Psoas muscle (tissue), 8 donors: ENCODE results near the gene PITPNM3. TPM values are rescaled to one million over a fixed set of nuclear protein-coding genes. Genes with fewer than 3 reads are reported as not detected.

Source experiments
- ATAC-seq, 4 donors: fragments of 200-7000 bp; cut with Tn5 transposase; one replicate each; pipeline ENCODE4 v1.9.1; 2020; ENCODE audit warnings: moderate library complexity in 3 of 4, mild to moderate bottlenecking in 2 of 4
- DNase-seq, 2 donors: peaks; one replicate each; pipeline ENCODE4 v3.0.0-alpha.2; 2020
- H3K27ac ChIP-seq: fragments of 200-600 bp; one replicate; pipeline ENCODE4 v1.8.0; 2022
- H3K27me3 ChIP-seq, 3 donors: fragments of 200-600 bp in 1 of 3; one replicate each; pipeline versions ENCODE4 v1.6.1 to v1.8.0; 2013 to 2022; ENCODE audit warnings: low read length in 2 of 3, mild to moderate bottlenecking in 2 of 3, moderate library complexity in 1 of 3; ENCODE audit not compliant: insufficient read depth in 3 of 3
- H3K36me3 ChIP-seq, 2 donors: fragments of 200-600 bp in 1 of 2; one replicate each; pipeline versions ENCODE4 v1.6.1 to v1.8.0; 2013 to 2022; ENCODE audit warnings: low read depth in 1 of 2, mild to moderate bottlenecking in 1 of 2, moderate library complexity in 1 of 2; ENCODE audit not compliant: insufficient read depth in 1 of 2
- H3K4me1 ChIP-seq: fragments of 200-600 bp; one replicate; pipeline ENCODE4 v1.8.0; 2022
- H3K4me3 ChIP-seq: fragments of 200-600 bp; one replicate; pipeline ENCODE4 v1.8.0; 2022; ENCODE audit warnings: mild to moderate bottlenecking
- H3K9me3 ChIP-seq: fragments of 200-600 bp; one replicate; pipeline ENCODE4 v1.8.0; 2022
- WGBS, 3 donors: extraction: QIAGEN DNeasy Blood & Tissue Kit; methylation state at CpG; one replicate each; pipeline versions ENCODE4 v1.1.6 to v1.1.7; 2013; 5-methylcytosine and 5-hydroxymethylcytosine counted together
- intact Hi-C, 2 donors: fragments of 100-400 bp; cut with DNase I; formaldehyde crosslinking; loops; one replicate each; pipeline versions ENCODE4 v1.11.0 to v1.14.2; 2022
- polyA plus RNA-seq, 3 donors: library from polyadenylated mRNA; stranded (reverse); fragments of 200-250 nt; gene quantifications; one replicate each; pipeline ENCODE4 v1.2.3, GENCODE V29; 2013
- total RNA-seq, 4 donors: library from RNA; stranded (reverse); fragmentation: NEBNext Ultra II Directional in 2 of 4; extraction: Animal tissue kit (Norgen Biotek cat#: 25700) in 2 of 4; gene quantifications; one replicate each; pipeline versions ENCODE4 v1.2.1 to v1.2.4, GENCODE V29; 2021 to 2023
- TF ChIP-seq, protein P1 (sequence below): fragments of 200-600 bp; IDR thresholded peaks from one replicate; pipeline ENCODE4 v1.8.0; 2022; ENCODE audit warnings: antibody characterized with exemption
- donor health status: healthy with polysubstance abuse.
- donor health status: DM: no; HTN: no; CAD: no; lungs with moderate emphysema.
- donor health status: Bipolar disorder and iron deficiency.
- donor health status: healthy.
- donor health status: DM: yes; HTN: yes; CAD: no.
- donor health status: DM: no; HTN: no; CAD: no.
- donor health status: DM: no; HTN: no; CAD: no.
- donor health status: DM: yes; HTN: yes; CAD: no.

Gene PITPNM3
- total and polyA plus RNA-seq, 7 donors = 0.08 to 0.65 (median 0.32) TPM

DNA sequence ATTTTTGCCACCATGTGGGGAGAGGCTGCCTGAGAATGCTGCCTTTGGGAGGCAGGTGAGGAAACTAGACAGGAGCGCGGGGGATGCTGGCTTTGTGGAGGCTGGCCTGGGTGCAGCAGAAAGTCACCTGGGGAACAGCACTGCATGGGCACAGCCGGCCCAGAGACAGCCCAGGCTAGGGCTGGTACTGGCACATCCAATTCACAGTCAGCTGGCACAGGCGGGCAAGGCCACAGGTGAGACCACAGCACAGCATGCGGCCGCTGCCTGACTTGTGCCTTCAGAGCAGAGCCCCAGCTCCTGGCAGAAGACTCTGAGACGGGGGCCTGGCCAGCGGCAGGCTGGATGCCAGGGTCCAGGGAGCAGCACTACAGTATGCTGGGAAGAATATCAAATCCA, 16.6 kb upstream of the PITPNM3 start:
- WGBS, 3 donors = 88 to 94% (median 90%) methylated on average over 6 to 8 of the region's 8 CpGs
- intact Hi-C loops = no loop called here
- no peak overlapping the region for H3K27ac ChIP-seq
- TF ChIP-seq, protein P1, sequence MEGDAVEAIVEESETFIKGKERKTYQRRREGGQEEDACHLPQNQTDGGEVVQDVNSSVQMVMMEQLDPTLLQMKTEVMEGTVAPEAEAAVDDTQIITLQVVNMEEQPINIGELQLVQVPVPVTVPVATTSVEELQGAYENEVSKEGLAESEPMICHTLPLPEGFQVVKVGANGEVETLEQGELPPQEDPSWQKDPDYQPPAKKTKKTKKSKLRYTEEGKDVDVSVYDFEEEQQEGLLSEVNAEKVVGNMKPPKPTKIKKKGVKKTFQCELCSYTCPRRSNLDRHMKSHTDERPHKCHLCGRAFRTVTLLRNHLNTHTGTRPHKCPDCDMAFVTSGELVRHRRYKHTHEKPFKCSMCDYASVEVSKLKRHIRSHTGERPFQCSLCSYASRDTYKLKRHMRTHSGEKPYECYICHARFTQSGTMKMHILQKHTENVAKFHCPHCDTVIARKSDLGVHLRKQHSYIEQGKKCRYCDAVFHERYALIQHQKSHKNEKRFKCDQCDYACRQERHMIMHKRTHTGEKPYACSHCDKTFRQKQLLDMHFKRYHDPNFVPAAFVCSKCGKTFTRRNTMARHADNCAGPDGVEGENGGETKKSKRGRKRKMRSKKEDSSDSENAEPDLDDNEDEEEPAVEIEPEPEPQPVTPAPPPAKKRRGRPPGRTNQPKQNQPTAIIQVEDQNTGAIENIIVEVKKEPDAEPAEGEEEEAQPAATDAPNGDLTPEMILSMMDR = no peak
- peaks cover 0 to 20% (median 10%) of the 10 kb centered on the region in 3 donors for H3K27me3 ChIP-seq
- H3K4me1 ChIP-seq = no peaks in the 10 kb centered on the region
- DNase-seq (no peak), ATAC-seq (no peak)
- H3K36me3 ChIP-seq = no peaks in the 10 kb centered on the region
- no peaks in the 10 kb centered on the region for H3K9me3 ChIP-seq
- no peak overlapping the region for H3K4me3 ChIP-seq

DNA sequence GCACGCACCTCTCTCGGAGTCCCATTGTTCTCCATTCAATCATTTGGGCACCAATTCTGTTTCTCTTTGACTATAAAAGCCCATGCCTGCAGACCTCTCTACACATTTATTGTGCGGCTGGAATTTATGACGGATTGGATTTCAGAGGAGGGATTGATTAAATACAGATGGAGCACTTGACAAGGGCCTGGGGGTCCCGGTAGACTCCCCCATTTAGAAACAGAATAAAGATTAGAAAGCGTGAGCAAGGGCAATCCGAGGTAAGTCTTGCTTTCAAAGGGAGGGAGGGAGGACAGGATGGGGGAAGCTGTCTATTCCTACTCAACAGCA, 15.1 kb upstream of the PITPNM3 start:
- peaks cover 0 to 30% (median 11%) of the 10 kb centered on the region in 3 donors for H3K27me3 ChIP-seq
- no peak for DNase-seq
- no peak overlapping the region for H3K27ac ChIP-seq
- intact Hi-C loops = no loop called here
- H3K4me1 ChIP-seq = no peaks in the 10 kb centered on the region
- H3K4me3 ChIP-seq = no peak overlapping the region
- no peaks in the 10 kb centered on the region for H3K9me3 ChIP-seq
- no peak for ATAC-seq
- WGBS, 3 donors = 76 to 81% (median 77%) methylated on average over 7 of the region's 7 CpGs
- no peaks in the 10 kb centered on the region for H3K36me3 ChIP-seq
- TF ChIP-seq, protein P1 = no peak

DNA sequence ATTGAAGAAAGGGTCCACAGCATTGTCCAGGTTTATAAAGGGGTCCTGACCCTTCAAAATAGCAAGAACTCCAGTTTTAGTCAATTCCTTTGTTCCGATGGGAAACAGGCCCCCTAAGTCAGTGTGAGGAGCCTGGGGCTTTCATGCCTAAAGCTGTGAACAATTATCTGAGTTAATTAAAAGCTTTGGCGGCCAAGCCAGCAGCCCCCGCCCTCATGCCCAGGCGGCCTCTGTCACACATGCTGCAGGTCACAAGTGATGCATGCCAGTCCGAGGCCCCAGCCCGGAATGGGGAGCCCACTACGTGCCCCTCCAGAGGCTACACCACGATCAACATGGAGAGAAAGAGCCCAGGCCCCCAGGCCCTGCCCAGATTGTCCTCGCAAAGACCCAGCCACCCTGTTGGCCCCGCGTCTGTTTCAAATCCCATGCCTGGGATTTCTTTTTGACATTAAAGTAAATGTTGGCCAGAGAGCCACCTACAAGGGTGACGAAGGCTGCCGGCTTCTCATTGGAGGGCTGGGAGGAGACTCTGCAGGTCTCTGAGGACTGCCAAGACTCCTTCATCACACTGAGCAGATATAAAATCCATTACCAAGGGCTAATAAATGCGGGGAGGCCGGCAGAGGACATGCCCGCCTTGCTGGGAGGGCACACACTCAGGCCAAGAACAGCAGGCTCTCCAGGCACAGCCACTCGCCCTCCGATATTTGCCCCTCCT, 14.5 kb upstream of the PITPNM3 start:
- ATAC-seq (no peak), DNase-seq (no peak)
- no peaks in the 10 kb centered on the region for H3K4me1 ChIP-seq
- TF ChIP-seq, protein P1 = no peak
- intact Hi-C loops = no loop called here
- no peaks in the 10 kb centered on the region for H3K36me3 ChIP-seq
- peaks cover 0 to 31% (median 13%) of the 10 kb centered on the region in 3 donors for H3K27me3 ChIP-seq
- 84 to 90% (median 87%) methylated on average over 18 of the region's 18 CpGs for WGBS, 3 donors
- no peaks in the 10 kb centered on the region for H3K9me3 ChIP-seq
- H3K4me3 ChIP-seq = no peak overlapping the region
- no peak overlapping the region for H3K27ac ChIP-seq

DNA sequence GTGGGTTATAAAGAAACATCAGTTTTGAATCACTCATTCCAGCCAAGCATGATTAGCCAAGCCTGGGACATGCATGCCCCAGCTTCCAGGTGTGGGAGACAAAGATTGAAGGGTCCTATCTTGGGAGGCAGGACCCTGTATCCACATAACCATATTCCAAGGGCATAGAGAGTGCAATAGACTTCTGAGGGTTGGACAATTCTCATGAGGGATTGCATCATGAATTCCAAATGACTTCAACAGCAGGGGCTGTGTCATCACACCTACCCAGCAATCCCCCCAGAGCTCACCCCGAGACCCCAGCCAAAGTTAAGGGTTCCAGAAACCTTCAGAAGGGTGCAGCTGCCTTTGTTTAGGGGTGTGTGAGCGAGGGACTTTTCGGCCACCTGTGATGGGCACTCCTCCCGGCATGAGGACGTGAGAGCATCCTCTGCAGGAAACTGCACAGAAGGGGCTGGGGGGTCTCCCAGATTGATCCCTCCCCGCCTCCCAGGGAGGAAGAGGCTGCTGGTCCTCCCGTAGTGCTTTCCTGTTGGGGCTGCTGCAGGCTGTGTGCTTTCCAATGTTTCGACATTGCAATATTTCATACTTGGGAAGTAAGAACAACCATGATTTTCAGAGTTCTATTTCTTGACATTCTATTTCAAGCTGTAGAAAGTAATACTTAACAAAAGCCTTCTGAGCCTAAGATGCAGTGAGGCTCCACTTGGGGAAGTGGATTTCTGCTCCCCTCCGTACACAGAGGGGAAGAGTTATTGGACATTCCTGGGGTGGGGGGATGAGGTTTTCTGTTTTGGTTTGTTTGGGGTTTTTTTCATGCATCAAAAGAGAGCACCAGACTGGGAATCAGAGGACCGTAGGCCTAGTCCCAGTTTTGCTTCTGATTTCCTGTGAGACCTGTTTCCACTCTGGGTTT, 13.3 kb upstream of the PITPNM3 start:
- H3K4me1 ChIP-seq = no peaks in the 10 kb centered on the region
- DNase-seq (no peak), ATAC-seq (no peak)
- H3K27ac ChIP-seq = no peak overlapping the region
- H3K9me3 ChIP-seq = no peaks in the 10 kb centered on the region
- intact Hi-C loops = no loop called here
- H3K4me3 ChIP-seq = no peak overlapping the region
- peaks cover 0 to 36% (median 11%) of the 10 kb centered on the region in 3 donors for H3K27me3 ChIP-seq
- H3K36me3 ChIP-seq = no peaks in the 10 kb centered on the region
- 73 to 78% (median 77%) methylated on average over 10 of the region's 10 CpGs for WGBS, 3 donors
- TF ChIP-seq, protein P1 = no peak
